HL-60/S4 treated with phorbol 12-myristate 13-acetate at 8.2 ng/mL for 4 days and 3 days (cell line): Measurements from ENCODE around the gene TMEM259.
"Not testable (repeated sequence)": the region's sequence is repeated elsewhere in the genome, so short reads cannot be mapped to it uniquely, and the experiment has no call there.

Experiments used
- in situ Hi-C: fragments of 300-500 bp; cut with MboI; formaldehyde crosslinking; loops from 2 replicates; pipeline ENCODE4 v1.15.0; 2022; ENCODE audit warnings: low sequenced_read_pairs

The TMEM259 gene

GRCh38 chr19:1040476-1041271, 19.8 kb upstream of the TMEM259 start:
- in situ Hi-C loops: no loop called here

DNA sequence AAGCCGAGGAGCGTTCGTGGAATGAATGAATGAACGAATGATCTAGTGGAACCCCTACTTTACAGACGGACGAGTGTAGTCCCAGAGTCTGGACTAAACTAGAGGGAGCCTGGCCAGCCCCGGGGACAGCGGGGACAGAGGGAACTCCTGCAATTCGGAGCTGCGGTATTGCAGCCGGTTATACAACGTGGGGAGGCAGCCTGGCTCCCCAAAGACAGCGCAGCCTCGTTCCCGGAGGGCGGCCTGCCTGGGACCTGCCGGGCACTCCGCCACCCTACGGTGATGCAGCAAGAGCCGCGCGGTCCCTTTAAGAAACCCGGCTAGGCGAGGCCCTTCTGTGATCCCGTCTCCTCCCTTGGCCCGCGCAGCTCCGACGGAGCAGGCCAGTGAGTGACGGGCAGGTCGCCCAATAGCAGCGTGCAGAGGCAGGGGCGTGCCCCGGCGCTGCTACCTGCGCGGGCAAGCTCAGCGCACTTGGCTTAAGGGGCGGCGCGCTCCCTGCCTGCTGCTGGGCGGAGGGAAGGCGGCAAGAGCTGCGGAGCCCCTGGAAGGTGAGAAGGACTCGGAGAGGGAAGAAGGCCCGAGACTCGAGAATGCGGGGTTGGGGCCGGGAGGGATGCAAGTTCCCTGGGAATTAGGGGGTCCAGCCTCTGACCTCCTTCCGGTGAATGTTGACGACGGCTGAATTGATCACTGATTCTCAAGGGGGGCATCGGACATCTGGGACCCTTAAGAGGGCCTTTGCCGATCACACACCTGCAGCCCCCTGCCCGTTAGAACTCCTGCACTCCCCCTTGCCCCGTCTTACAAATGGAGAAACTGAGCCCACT, 18.9 kb upstream of the TMEM259 start, which contains the start of gene ABCA7:
Gene ABCA7 (plus strand): TSS at position 462 of the 830 bp plus-strand sequence. CDS start 1,255 bp downstream, outside the sequence.
- in situ Hi-C loops: no loop called here

DNA sequence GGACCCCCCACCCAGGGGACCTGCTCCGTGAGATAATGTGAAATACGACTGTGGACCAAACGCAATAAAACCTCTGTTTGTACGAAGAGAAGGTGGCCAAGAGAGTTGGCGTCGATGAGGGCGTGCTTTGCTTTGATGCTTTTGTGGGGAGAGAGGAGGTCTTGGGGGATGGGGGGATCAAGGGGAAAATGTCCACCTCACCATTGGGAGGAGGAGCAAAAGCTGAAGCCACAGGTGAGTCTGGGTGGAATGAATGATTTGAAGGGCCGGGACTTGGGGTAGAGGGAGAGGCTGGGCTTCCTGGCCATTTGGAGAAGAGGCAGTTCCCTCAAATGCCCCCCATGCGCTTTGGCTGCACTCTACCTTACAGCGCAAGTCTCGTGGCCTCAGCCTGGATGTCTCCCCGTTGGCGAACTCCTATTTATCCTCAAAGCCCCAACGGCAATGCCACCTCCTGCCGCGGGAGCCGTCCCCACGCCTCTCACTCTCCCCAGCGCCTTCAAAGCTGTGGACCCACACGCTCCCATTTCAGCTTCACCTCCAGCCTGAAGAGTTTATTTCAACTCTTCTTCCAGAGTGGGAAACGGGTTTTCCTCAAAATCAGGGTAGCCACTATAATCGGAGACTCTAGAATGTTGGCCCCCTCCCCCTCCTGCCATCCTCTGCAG, 18.2 kb upstream of the TMEM259 start:
- in situ Hi-C loops: no loop called here

GRCh38 chr19:1037621-1038064, 16.7 kb upstream of the TMEM259 start:
- in situ Hi-C loops: no loop called here

- in situ Hi-C loops: no loop called here
Observed at GRCh38 chr19:1035998-1036621, 15.2 kb upstream of the TMEM259 start.

DNA sequence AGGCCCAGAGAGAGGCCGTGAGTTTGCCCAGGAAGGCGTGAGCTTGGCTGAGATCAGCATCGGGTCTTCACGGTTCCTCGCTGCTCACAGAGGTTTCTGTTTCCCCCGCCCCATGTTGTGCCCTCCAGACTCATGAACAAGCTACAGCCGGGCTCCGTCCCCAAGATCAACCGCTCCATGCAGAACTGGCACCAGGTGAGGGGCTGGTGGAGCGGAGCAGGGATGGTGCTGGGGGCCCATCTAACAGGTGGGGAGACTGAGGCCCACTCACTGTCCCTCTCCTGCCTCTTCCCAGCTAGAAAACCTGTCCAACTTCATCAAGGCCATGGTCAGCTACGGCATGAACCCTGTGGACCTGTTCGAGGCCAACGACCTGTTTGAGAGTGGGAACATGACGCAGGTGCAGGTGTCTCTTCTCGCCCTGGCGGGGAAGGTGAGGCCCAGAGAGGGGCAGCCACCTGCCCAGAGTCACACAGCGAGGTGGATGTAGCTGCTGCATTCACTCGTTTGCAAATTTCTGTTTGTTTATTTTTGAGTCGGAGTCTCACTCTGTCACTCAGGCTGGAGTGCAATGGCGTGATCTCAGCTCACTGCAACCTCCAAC, 11.4 kb upstream of the TMEM259 start:
- in situ Hi-C loops: no loop called here

DNA sequence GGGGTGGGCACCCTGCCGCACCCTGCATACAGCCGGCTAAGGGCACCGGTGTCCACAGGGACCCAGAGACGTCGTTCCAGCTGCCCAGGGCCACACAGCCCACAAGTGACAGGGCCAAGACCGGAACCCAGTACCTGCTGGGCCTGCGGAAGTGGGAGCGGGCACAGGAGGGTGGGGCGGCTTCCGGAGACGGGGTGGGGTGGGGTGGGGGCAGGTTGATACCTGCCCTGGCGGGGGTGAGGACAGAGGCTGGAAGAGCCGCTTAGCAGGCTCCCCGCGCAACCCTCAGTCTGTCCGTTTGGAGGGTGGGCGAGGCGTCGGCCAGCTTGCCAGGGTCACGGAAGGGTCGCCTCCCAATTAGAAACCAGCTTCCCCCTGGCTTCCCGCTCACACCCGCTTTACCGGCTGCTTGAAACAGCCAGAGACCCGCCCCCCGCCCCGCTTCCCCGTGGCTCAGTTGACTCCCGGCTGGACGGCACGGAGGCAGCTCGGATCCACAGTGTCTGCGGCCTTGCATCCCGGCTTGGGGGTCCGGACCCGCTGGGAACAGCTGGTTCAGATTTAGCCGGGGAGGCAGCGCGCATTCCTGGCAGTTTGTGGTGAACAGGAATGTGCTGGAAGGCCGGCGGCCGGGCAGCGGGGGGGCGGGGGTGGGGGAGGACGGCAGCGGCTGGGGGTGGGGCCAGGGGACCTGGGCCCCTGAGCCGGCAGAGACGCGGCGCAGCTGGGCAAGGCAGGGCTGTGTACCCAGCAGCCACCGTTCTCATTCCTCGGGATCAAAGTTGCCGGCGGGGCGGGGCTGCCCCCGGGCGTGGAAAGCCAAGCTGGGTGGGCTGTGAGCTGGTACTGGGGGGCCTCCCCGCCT, 7.4 kb upstream of the TMEM259 start:
- in situ Hi-C loops: no loop called here

DNA sequence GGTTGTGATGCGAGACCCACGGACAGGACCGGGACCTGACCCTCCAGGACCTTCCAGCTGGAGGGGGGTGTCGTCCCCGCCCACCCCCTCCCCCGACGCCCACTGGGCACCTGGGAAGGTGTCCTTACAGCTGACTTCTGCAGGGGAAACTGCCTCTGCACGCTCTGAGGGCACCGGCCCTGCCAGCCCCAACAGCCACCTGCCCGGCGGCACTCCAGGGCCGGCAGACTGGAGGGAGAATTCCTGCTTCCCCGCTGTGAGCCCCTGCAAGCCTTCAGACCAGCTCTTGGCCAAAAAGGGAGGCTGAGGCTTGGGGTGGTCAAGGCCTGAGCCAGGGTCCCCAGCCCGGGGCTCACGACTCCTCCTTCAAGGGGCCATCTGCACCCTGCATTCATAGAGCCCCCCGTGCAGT, 6.7 kb upstream of the TMEM259 start:
- in situ Hi-C loops: no loop called here

GRCh38 chr19:1026783-1027649, 6.1 kb upstream of the TMEM259 start:
- in situ Hi-C loops: no loop called here

DNA sequence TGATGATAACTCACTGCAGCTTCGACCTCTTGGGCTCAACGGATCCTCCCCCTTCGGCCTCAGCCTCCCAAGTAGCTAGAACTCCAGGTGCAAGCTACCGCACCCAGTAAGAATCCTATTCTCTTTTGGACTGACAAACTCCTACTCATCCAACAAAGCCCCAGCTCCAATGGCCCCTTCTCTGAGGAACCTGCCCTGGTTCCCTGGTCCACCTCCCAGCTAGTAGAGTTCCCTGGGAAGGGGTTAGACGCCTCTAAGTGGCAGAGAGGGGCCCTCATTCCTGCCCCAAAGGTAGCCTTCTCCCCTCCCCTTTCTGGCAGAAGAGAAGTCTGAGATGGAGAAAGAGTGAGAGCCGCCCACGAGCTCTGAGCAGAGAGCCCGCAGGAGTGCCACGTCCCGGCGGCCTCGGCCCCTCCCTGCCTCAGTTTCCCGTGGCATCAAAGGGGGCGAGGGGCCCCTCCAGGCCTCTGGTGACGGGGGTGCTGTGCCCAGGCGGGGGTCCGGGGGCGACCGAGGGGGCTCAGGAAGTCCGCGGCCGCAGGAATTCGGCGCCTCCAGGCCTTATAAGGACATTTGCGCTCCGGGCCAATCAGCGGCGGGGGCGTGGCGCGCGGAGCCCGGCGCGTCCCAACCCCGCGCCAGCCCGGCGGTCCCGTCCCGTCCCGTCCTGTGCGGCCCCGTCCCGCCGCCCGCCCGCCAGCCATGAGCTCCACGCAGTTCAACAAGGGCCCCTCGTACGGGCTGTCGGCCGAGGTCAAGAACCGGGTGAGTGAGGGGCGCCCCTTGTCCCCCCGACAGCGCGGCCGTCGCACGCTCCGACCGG, 5.2 kb upstream of the TMEM259 start, which contains the start of gene CNN2:
Gene CNN2 (plus strand): TSS at position 649 of the 823 bp plus-strand sequence. CDS start 54 bp downstream, at position 703.
- in situ Hi-C loops: no loop called here

GRCh38 chr19:1025080-1025479, 4.2 kb upstream of the TMEM259 start:
- in situ Hi-C loops: not testable (repeated sequence)

- in situ Hi-C loops: not testable (repeated sequence)
Observed at GRCh38 chr19:1023883-1024188, 2.9 kb upstream of the TMEM259 start.

GRCh38 chr19:1019980-1020867, 699 bp downstream of the TMEM259 start:
- in situ Hi-C loops: no loop called here

GRCh38 chr19:1019616-1019961, 1.3 kb downstream of the TMEM259 start:
- in situ Hi-C loops: no loop called here

DNA sequence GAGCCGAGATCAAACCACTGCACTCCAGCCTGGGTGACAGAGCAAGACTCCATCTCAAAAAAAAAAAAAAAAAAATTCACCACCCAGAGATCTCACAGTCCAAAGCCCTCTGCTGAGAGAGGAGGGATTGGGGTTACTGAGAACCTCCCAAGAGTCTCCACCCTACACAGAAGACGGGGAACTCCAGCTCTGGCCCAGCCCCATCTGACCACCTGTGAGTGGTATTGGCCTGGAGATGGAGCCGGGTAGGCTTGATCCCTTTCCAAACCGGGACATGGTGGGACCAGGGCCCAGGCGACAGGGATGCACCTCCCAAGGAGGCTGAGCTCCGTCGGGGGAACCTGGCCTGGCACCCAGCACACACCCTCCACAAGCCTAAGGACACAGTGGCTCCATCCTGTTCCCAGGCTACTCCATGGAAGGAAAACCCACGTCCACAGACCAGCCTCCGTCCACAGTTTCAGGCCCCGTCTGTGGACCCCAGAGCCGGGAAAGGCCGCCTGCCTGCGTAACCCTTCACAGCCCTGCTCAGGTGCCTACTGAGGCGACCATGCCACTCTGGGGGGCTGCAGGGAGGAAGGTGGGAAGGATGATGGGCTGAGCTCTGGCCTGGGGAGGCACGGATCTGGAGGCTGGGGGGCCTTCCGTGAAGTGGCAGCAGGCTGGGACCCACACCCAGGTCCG, 1.8 kb downstream of the TMEM259 start:
- in situ Hi-C loops: no loop called here

- in situ Hi-C loops: no loop called here
Observed at GRCh38 chr19:1018393-1018792, 2.5 kb downstream of the TMEM259 start.
